ENCODE data around the gene ADGRB3. TPM values are rescaled to one million over a fixed set of nuclear protein-coding genes. Genes with fewer than 3 reads are reported as not detected.

ADGRB3 gene
- total RNA-seq, 1 experiment from 2014 or later, result 0.11 TPM

DNA sequence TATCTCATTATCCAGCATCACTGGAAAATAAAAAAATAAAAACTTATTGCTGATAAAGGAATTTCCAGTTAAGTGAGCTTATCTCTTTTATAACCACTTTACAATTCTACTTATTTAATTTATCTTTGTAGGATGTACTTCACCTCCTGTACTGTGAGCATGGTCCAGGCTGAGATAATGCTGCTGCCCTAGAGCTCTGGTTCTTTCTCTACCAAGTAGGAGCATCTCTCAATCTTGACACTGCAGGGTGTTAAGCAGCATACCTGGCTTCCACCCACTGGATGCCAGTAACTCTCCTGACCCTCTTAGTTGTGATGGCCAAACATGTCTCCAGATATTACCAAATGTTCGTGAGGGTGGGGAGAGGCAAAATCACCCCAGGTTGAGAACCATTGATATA, 454.5 kb downstream of the ADGRB3 start:
- TF ChIP-seq CTCF (conservative IDR thresholded peaks at IDR 0.05; ENCODE audit: low read depth, low read length), result no peak
- TF ChIP-seq EZH2 (IDR thresholded peaks at IDR 0.05; ENCODE audit: low read length, unreplicated experiment), result no peak
- TF ChIP-seq EZH2phosphoT487 (IDR thresholded peaks at IDR 0.05; ENCODE audit: borderline replicate concordance, low read length), result no peak
- BruUV-seq (replicated peaks), result no TSS peak
- ChIA-PET POLR2A (ENCODE audit: unreplicated experiment) (no interaction called here), CTCF (no interaction called here)
- H4K20me1 ChIP-seq (ENCODE audit: low read length), result no peaks in the 10 kb centered on the region
- H3K9me2 ChIP-seq (replicated peaks; ENCODE audit: low read length), result no peaks in the 10 kb centered on the region
- H3K9ac ChIP-seq (ENCODE audit: low read length), result no peak overlapping the region
- H2AFZ ChIP-seq (ENCODE audit: low read length), result no peak overlapping the region
- no peak overlapping the region for H3K27ac ChIP-seq (ENCODE audit: low read length)
- no peaks in the 10 kb centered on the region for H3K79me2 ChIP-seq (ENCODE audit: low read length)
- DNase-seq (no peak), ATAC-seq (no peak)
- intact Hi-C loops (cut with micrococcal nuclease), result no loop called here
- no peaks in the 10 kb centered on the region for H3K9me3 ChIP-seq (ENCODE audit: low read length)
- no peaks in the 10 kb centered on the region for H3F3A ChIP-seq (ENCODE audit: low read length, unreplicated experiment)
- no peaks in the 10 kb centered on the region for H3K4me1 ChIP-seq (ENCODE audit: insufficient read depth, low read length)
- H3K4me3 ChIP-seq (ENCODE audit: low read length), result no peak overlapping the region
- no peak overlapping the region for H3K4me2 ChIP-seq (ENCODE audit: low read length)
- H3K36me3 ChIP-seq (ENCODE audit: low read depth, low read length), result no peaks in the 10 kb centered on the region
- H3K27me3 ChIP-seq (ENCODE audit: low read length), result no peaks in the 10 kb centered on the region

DNA sequence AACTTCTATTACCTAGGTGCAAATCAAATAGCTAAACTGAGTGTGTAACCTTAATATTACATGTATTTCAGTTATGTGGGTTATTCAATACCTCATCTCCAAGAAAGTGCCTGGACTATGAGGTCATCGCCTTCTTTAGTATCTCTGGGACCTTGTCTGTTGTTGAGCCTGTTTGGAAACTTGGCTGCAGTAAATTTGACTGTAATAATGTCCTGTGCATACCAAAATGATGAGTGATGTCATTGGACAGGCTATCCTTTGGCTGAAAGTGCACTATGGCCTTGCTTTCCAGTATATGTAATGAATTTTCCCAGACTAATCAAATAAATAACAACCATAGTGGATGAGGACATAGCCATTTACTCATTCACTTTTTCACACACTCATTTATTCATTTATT, 455.1 kb downstream of the ADGRB3 start:
- intact Hi-C loops (cut with micrococcal nuclease), result no loop called here
- Histone ChIP-seq H3K4me2 (ENCODE audit: low read length) (no peak overlapping the region), H3K4me3 (ENCODE audit: low read length) (no peak overlapping the region), H3K27ac (ENCODE audit: low read length) (no peak overlapping the region), H3F3A (ENCODE audit: low read length, unreplicated experiment) (no peaks in the 10 kb centered on the region), H3K9ac (ENCODE audit: low read length) (no peak overlapping the region), H3K36me3 (ENCODE audit: low read depth, low read length) (no peaks in the 10 kb centered on the region), H3K9me2 (replicated peaks; ENCODE audit: low read length) (no peaks in the 10 kb centered on the region), H4K20me1 (ENCODE audit: low read length) (no peaks in the 10 kb centered on the region), H3K4me1 (ENCODE audit: insufficient read depth, low read length) (no peaks in the 10 kb centered on the region), H3K9me3 (ENCODE audit: low read length) (no peaks in the 10 kb centered on the region), H3K79me2 (ENCODE audit: low read length) (no peaks in the 10 kb centered on the region), H3K27me3 (ENCODE audit: low read length) (no peaks in the 10 kb centered on the region), H2AFZ (ENCODE audit: low read length) (no peak overlapping the region)
- TF ChIP-seq EZH2 (IDR thresholded peaks at IDR 0.05; ENCODE audit: low read length, unreplicated experiment) (no peak), EZH2phosphoT487 (IDR thresholded peaks at IDR 0.05; ENCODE audit: borderline replicate concordance, low read length) (no peak), CTCF (conservative IDR thresholded peaks at IDR 0.05; ENCODE audit: low read depth, low read length) (no peak)
- ChIA-PET CTCF (no interaction called here), POLR2A (ENCODE audit: unreplicated experiment) (no interaction called here)
- no peak for ATAC-seq
- no peak for DNase-seq
- BruUV-seq (replicated peaks), result no TSS peak

DNA sequence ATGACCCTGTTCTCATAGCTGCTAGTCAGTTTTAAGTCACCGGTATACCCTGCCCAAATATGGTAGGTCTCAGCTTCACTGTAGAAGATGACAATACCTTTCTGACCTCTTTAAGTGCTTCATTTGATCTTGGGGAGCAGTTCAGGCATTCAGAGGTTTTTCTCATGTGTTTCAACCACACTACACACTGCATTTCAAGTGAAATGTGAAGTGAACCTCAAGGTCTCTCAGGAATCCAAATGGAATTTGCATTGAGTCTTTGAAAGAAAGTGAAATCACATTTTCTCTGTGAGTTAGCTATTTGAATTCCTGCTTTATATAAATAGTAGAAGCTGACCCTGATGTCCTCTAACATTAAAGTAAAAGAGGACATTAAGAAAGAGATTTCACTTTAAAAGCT, 461.6 kb downstream of the ADGRB3 start:
- ATAC-seq, result no peak
- no TSS peak for BruUV-seq (replicated peaks)
- no peaks in the 10 kb centered on the region for H4K20me1 ChIP-seq (ENCODE audit: low read length)
- no peaks in the 10 kb centered on the region for H3K27me3 ChIP-seq (ENCODE audit: low read length)
- DNase-seq, result no peak
- no peaks in the 10 kb centered on the region for H3K79me2 ChIP-seq (ENCODE audit: low read length)
- H3K36me3 ChIP-seq (ENCODE audit: low read depth, low read length), result no peaks in the 10 kb centered on the region
- H3K4me1 ChIP-seq (ENCODE audit: insufficient read depth, low read length), result no peaks in the 10 kb centered on the region
- ChIA-PET POLR2A (ENCODE audit: unreplicated experiment) (no interaction called here), CTCF (no interaction called here)
- H3F3A ChIP-seq (ENCODE audit: low read length, unreplicated experiment), result no peaks in the 10 kb centered on the region
- no peak overlapping the region for H3K27ac ChIP-seq (ENCODE audit: low read length)
- H3K9ac ChIP-seq (ENCODE audit: low read length), result no peak overlapping the region
- TF ChIP-seq EZH2phosphoT487 (IDR thresholded peaks at IDR 0.05; ENCODE audit: borderline replicate concordance, low read length), result no peak
- TF ChIP-seq EZH2 (IDR thresholded peaks at IDR 0.05; ENCODE audit: low read length, unreplicated experiment), result no peak
- no peak for TF ChIP-seq CTCF (conservative IDR thresholded peaks at IDR 0.05; ENCODE audit: low read depth, low read length)
- no peak overlapping the region for H2AFZ ChIP-seq (ENCODE audit: low read length)
- H3K9me3 ChIP-seq (ENCODE audit: low read length), result no peaks in the 10 kb centered on the region
- H3K4me2 ChIP-seq (ENCODE audit: low read length), result no peak overlapping the region
- H3K4me3 ChIP-seq (ENCODE audit: low read length), result no peak overlapping the region
- H3K9me2 ChIP-seq (replicated peaks; ENCODE audit: low read length), result no peaks in the 10 kb centered on the region
- intact Hi-C loops (cut with micrococcal nuclease), result no loop called here
